Measurements from ENCODE around the gene GRIN3B. TPM values are rescaled to one million over a fixed set of nuclear protein-coding genes. Genes with fewer than 3 reads are reported as not detected.

GRIN3B gene
- total and polyA plus RNA-seq, 8 donors = 0.03 TPM; not detected in 7

GRCh38 chr19:1014161-1015060, 14.2 kb downstream of the GRIN3B start:
- no peak for DNase-seq
- peaks cover 44 to 67% (median 55%) of the 10 kb centered on the region in 4 donors for H3K4me1 ChIP-seq
- no peak for TF ChIP-seq POLR2A (IDR thresholded peaks at IDR 0.05)
- TF ChIP-seq EP300 (IDR thresholded peaks at IDR 0.05) = no peak
- TF ChIP-seq, protein P1, sequence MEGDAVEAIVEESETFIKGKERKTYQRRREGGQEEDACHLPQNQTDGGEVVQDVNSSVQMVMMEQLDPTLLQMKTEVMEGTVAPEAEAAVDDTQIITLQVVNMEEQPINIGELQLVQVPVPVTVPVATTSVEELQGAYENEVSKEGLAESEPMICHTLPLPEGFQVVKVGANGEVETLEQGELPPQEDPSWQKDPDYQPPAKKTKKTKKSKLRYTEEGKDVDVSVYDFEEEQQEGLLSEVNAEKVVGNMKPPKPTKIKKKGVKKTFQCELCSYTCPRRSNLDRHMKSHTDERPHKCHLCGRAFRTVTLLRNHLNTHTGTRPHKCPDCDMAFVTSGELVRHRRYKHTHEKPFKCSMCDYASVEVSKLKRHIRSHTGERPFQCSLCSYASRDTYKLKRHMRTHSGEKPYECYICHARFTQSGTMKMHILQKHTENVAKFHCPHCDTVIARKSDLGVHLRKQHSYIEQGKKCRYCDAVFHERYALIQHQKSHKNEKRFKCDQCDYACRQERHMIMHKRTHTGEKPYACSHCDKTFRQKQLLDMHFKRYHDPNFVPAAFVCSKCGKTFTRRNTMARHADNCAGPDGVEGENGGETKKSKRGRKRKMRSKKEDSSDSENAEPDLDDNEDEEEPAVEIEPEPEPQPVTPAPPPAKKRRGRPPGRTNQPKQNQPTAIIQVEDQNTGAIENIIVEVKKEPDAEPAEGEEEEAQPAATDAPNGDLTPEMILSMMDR (IDR thresholded peaks at IDR 0.05) = no peak
- TF ChIP-seq POLR2AphosphoS5 (IDR thresholded peaks at IDR 0.05) = no peak
- intact Hi-C loops (cut with DNase I; ENCODE audit: low total_unique reads) = no loop called here
- no peaks in the 10 kb centered on the region for H3K9me3 ChIP-seq
- peaks cover 42 to 63% (median 61%) of the 10 kb centered on the region in 4 donors for H3K36me3 ChIP-seq
- no peak overlapping the region for H3K4me3 ChIP-seq
- no peak overlapping the region for H3K27ac ChIP-seq
- no peaks in the 10 kb centered on the region for H3K27me3 ChIP-seq
- WGBS, 5 donors = 92 to 94% (median 94%) methylated on average over 36 to 49 of the region's 49 CpGs

GRCh38 chr19:1015061-1015781, 15.0 kb downstream of the GRIN3B start:
- H3K36me3 ChIP-seq = peaks cover 36 to 55% (median 52%) of the 10 kb centered on the region in 4 donors
- no peak overlapping the region for H3K27ac ChIP-seq
- intact Hi-C loops (cut with DNase I; ENCODE audit: low total_unique reads) = no loop called here
- no peaks in the 10 kb centered on the region for H3K9me3 ChIP-seq
- TF ChIP-seq, protein P1 (IDR thresholded peaks at IDR 0.05) = no peak
- TF ChIP-seq EP300 (IDR thresholded peaks at IDR 0.05) (no peak), POLR2A (IDR thresholded peaks at IDR 0.05) (no peak), POLR2AphosphoS5 (IDR thresholded peaks at IDR 0.05) (no peak)
- 81 to 86% (median 84%) methylated on average over 8 to 29 of the region's 29 CpGs for WGBS, 5 donors
- peak overlapping the region in 1 of 4 donors; percentile 4 for H3K4me3 ChIP-seq
- no peak for DNase-seq
- peaks cover 49 to 69% (median 60%) of the 10 kb centered on the region in 4 donors for H3K4me1 ChIP-seq
- no peaks in the 10 kb centered on the region for H3K27me3 ChIP-seq

- Histone ChIP-seq H3K27me3 (no peaks in the 10 kb centered on the region), H3K9me3 (no peaks in the 10 kb centered on the region), H3K4me3 (peak overlapping the region in 1 of 4 donors; percentile 32), H3K36me3 (peaks cover 28 to 47% (median 45%) of the 10 kb centered on the region in 4 donors), H3K4me1 (peaks cover 49 to 72% (median 63%) of the 10 kb centered on the region in 4 donors), H3K27ac (peak overlapping the region in 3 of 5 donors; percentile 53 to 99 (median 96))
- intact Hi-C loops (cut with DNase I; ENCODE audit: low total_unique reads) = no loop called here
- 62 to 72% (median 69%) methylated on average over 16 to 31 of the region's 31 CpGs for WGBS, 5 donors
- no peak for DNase-seq
- TF ChIP-seq POLR2A (IDR thresholded peaks at IDR 0.05) (no peak), EP300 (IDR thresholded peaks at IDR 0.05) (no peak), POLR2AphosphoS5 (IDR thresholded peaks at IDR 0.05) (no peak)
- TF ChIP-seq, protein P1 (IDR thresholded peaks at IDR 0.05) = no peak
These were observed 15.8 kb downstream of the GRIN3B start for GRCh38 chr19:1015782-1016646.
